ENCODE measurements around the gene UHRF2.

The UHRF2 gene

GRCh38 chr9:6498982-6499381, 86.0 kb downstream of the UHRF2 start:
- Histone ChIP-seq H3K27ac (ENCODE audit: low read length) (no peak overlapping the region), H3K27me3 (ENCODE audit: low read depth, low read length) (no peaks in the 10 kb centered on the region), H3K9me3 (ENCODE audit: insufficient read depth, low read length) (no peaks in the 10 kb centered on the region), H2AFZ (ENCODE audit: low read depth, low read length) (no peak overlapping the region), H3K4me1 (ENCODE audit: low read length) (no peaks in the 10 kb centered on the region), H4K20me1 (ENCODE audit: insufficient read depth, low read length) (no peaks in the 10 kb centered on the region), H3K36me3 (replicated peaks; ENCODE audit: low read depth, low read length) (peaks cover 35% of the 10 kb centered on the region), H3K9ac (ENCODE audit: low read length) (no peak overlapping the region), H3K79me2 (ENCODE audit: low read length) (no peaks in the 10 kb centered on the region), H3K4me2 (ENCODE audit: low read length) (no peak overlapping the region), H3K4me3 (ENCODE audit: low read length) (no peak overlapping the region)
- TF ChIP-seq, protein P1, sequence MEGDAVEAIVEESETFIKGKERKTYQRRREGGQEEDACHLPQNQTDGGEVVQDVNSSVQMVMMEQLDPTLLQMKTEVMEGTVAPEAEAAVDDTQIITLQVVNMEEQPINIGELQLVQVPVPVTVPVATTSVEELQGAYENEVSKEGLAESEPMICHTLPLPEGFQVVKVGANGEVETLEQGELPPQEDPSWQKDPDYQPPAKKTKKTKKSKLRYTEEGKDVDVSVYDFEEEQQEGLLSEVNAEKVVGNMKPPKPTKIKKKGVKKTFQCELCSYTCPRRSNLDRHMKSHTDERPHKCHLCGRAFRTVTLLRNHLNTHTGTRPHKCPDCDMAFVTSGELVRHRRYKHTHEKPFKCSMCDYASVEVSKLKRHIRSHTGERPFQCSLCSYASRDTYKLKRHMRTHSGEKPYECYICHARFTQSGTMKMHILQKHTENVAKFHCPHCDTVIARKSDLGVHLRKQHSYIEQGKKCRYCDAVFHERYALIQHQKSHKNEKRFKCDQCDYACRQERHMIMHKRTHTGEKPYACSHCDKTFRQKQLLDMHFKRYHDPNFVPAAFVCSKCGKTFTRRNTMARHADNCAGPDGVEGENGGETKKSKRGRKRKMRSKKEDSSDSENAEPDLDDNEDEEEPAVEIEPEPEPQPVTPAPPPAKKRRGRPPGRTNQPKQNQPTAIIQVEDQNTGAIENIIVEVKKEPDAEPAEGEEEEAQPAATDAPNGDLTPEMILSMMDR (IDR thresholded peaks at IDR 0.05; ENCODE audit: low read depth, low read length) = no peak
- no peak for TF ChIP-seq EZH2phosphoT487 (IDR thresholded peaks at IDR 0.05; ENCODE audit: low read depth)

DNA sequence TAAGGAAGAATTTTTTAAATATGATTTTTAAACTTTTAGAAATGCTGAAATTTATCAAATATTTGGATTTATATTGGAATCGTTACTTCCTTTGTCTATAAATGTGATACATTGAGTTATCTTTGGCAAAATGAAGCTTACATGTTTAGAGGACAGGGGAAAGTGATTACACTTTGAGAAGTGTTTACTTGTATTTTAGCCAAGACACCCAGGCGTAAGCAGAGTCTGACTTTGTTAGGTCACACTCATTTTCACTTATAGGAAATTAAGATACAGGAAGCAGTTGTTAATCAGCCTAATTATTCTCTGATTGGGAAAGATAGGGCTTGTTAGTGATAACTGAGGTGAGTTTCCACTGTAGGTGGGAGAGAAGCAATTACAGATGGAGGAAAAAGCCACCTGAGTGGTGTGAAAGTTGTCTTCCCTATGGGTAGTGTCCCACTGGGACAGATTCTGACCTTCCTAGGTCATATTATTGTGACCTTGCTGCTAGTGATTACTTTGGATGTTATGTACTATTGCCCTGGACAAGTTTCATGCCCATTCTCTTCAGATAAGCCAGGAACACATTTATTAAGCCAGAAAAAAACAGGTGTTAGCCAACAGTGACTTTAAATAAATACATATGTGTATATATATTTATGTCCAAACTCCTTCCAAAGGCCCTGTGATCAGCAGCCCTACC, 88.7 kb downstream of the UHRF2 start:
- H3K36me3 ChIP-seq (replicated peaks; ENCODE audit: low read depth, low read length) = peaks cover 47% of the 10 kb centered on the region
- no peak overlapping the region for H3K4me3 ChIP-seq (ENCODE audit: low read length)
- no peaks in the 10 kb centered on the region for H3K27me3 ChIP-seq (ENCODE audit: low read depth, low read length)
- H3K79me2 ChIP-seq (ENCODE audit: low read length) = no peaks in the 10 kb centered on the region
- H3K27ac ChIP-seq (ENCODE audit: low read length) = no peak overlapping the region
- H3K9ac ChIP-seq (ENCODE audit: low read length) = no peak overlapping the region
- TF ChIP-seq, protein P1 (IDR thresholded peaks at IDR 0.05; ENCODE audit: low read depth, low read length) = no peak
- no peak for TF ChIP-seq EZH2phosphoT487 (IDR thresholded peaks at IDR 0.05; ENCODE audit: low read depth)
- no peaks in the 10 kb centered on the region for H4K20me1 ChIP-seq (ENCODE audit: insufficient read depth, low read length)
- no peaks in the 10 kb centered on the region for H3K9me3 ChIP-seq (ENCODE audit: insufficient read depth, low read length)
- H2AFZ ChIP-seq (ENCODE audit: low read depth, low read length) = no peak overlapping the region
- no peak overlapping the region for H3K4me2 ChIP-seq (ENCODE audit: low read length)
- H3K4me1 ChIP-seq (ENCODE audit: low read length) = no peaks in the 10 kb centered on the region

DNA sequence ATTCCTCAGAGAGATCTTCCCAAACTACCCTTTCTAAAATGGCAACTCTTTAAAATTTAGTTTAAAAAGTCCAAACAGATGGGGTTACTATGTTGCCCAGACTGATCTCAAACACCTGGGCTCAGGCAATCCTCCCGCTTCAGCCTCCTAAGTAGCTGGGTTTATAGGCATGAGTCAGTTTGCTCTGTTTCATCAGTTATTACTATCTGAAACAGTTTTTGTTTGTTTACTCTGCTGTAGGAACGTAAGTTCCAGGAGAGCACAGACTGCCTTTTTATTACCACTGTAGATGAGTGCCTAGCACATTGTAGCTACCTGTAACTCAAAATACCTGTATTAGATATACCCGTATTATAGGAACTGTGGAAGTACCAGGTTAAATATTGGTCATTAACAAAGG, 89.4 kb downstream of the UHRF2 start:
- H3K9ac ChIP-seq (ENCODE audit: low read length) = no peak overlapping the region

DNA sequence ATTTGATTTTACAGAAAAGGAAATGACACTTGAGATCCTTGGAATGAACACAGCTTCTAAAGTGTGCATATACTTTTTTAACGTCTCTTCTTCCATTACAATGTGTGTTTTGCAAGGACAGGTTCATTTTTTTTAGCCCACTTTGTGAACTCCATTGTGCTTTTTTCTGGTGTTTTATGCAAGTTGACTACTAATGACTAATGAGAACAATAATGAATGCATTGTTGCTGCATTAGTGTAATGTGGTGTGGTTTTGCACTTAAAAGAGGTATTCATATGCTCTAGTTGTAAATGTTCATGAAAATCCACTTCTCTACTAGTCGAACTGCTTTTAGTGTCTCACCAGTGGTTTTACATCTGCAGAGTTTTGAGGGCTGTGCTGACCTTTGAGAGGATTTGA, 93.6 kb downstream of the UHRF2 start:
- no peaks in the 10 kb centered on the region for H3K9me3 ChIP-seq (ENCODE audit: insufficient read depth, low read length)
- TF ChIP-seq EZH2phosphoT487 (IDR thresholded peaks at IDR 0.05; ENCODE audit: low read depth) = no peak
- TF ChIP-seq, protein P1 (IDR thresholded peaks at IDR 0.05; ENCODE audit: low read depth, low read length) = no peak
- H3K36me3 ChIP-seq (replicated peaks; ENCODE audit: low read depth, low read length) = peaks cover 50% of the 10 kb centered on the region
- no peak overlapping the region for H3K27ac ChIP-seq (ENCODE audit: low read length)
- no peaks in the 10 kb centered on the region for H3K27me3 ChIP-seq (ENCODE audit: low read depth, low read length)
- no peaks in the 10 kb centered on the region for H3K4me1 ChIP-seq (ENCODE audit: low read length)
- H3K4me3 ChIP-seq (ENCODE audit: low read length) = no peak overlapping the region
- H4K20me1 ChIP-seq (ENCODE audit: insufficient read depth, low read length) = no peaks in the 10 kb centered on the region
- no peak overlapping the region for H3K4me2 ChIP-seq (ENCODE audit: low read length)
- H3K79me2 ChIP-seq (ENCODE audit: low read length) = no peaks in the 10 kb centered on the region
- H3K9ac ChIP-seq (ENCODE audit: low read length) = no peak overlapping the region
- no peak overlapping the region for H2AFZ ChIP-seq (ENCODE audit: low read depth, low read length)

More for the DNA sequence above, 89.4 kb downstream of the UHRF2 start:
- Histone ChIP-seq H4K20me1 (ENCODE audit: insufficient read depth, low read length) (no peaks in the 10 kb centered on the region), H3K4me1 (ENCODE audit: low read length) (no peaks in the 10 kb centered on the region), H3K9me3 (ENCODE audit: insufficient read depth, low read length) (no peaks in the 10 kb centered on the region), H2AFZ (ENCODE audit: low read depth, low read length) (no peak overlapping the region), H3K27me3 (ENCODE audit: low read depth, low read length) (no peaks in the 10 kb centered on the region), H3K4me3 (ENCODE audit: low read length) (no peak overlapping the region), H3K27ac (ENCODE audit: low read length) (no peak overlapping the region), H3K36me3 (replicated peaks; ENCODE audit: low read depth, low read length) (peaks cover 47% of the 10 kb centered on the region), H3K79me2 (ENCODE audit: low read length) (no peaks in the 10 kb centered on the region), H3K4me2 (ENCODE audit: low read length) (no peak overlapping the region)
- no peak for TF ChIP-seq EZH2phosphoT487 (IDR thresholded peaks at IDR 0.05; ENCODE audit: low read depth)
- TF ChIP-seq, protein P1 (IDR thresholded peaks at IDR 0.05; ENCODE audit: low read depth, low read length) = no peak
